Measurements from ENCODE around the gene KCNMA1. TPM values are rescaled to one million over a fixed set of nuclear protein-coding genes. Genes with fewer than 3 reads are reported as not detected.

The KCNMA1 gene
- total RNA-seq, 1 donor from 2014 or later, result 0.59 TPM

DNA sequence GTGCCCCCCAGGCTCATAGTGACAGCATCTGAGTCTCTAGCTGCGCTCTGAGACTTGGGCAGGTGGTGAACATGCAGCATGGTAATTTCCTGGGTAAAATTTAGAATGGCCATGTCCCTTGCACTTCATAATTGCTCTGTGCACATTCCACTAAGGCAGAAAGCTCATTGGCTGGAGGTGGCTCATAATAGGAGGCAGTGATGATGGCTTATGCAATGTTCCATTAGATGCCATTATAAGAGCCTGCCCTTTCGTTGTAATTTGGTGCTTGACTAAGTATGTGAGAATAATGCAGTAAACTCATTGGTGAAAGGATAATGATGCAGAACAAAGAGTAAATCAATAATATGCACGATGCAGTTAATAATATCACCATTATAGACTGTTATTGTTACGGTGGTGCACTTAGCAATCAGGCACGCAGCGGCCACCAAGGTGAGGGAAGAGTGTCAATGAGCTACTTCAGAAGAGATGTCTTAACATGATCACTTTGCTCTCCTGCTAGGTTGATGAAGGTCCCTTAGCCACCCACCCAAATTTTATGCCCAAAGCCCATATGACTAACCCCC is 545.9 kb downstream of the KCNMA1 start:
- DNase-seq (ENCODE audit: low read depth, low spot score), result no peak

DNA sequence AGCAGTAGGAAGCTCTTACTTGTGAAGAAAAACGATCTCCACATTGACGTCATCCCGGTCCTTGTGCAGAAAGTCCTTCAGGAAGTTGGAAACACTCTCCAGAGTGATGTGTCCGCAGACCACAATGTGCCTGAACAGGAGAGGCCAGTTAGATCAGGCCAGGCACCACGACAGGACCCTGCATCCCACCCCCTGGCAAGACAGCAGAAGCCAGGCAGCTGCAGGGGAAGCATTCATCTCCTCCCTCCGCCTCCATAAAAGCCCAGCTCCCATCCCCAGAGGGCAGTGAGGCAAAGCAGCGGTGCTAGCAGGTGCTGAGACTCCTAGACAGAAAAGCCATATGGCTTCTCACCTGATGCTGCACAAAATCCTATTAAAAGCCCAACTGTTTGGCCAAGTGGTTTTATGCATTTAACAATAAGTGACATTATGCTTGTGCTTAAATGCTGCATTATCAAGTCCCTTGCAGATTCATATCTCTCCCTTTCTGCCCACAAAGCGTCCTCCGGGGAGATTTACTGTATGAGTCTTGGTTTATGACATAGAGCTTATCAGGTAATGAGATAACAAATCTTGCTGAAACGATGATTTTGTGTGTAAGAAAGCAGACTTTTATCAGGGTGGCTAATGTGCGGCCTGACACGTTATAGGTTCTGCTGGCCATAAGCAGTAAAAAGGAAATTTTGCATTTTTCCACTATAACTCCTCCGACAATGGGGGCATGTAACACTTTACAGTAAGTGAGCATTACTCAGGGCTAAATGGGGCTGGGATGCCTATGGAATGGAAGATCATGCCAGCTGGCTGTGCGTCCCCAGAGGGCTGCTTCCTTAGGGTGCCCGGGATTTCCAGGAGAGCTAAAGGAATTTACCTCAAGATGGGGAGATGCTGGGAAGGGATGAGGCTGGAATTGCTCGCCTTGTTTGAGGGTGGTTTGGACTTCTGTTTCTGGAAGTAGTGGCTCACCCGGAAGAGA is 546.9 kb downstream of the KCNMA1 start:
- DNase-seq (ENCODE audit: low read depth, low spot score), result no peak

DNA sequence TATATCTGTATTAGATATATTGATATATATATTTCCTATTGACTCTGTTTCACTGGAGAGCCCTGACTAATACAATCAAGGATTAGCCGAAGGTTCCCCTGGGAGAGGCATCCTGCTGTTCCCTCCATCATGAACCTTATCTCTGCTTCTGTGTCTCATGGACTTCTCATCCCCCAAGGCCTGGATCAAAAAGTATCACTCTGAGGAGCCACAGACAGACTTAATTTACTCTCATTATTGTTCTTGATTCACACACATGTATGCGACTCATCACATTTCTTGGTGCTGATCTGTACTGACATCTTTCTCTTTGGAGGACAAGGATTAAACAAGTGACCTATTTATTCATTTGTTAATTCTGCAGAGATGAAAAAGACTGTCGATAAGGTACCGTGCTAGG is 550.2 kb downstream of the KCNMA1 start:
- no peak for DNase-seq (ENCODE audit: low read depth, low spot score)

DNA sequence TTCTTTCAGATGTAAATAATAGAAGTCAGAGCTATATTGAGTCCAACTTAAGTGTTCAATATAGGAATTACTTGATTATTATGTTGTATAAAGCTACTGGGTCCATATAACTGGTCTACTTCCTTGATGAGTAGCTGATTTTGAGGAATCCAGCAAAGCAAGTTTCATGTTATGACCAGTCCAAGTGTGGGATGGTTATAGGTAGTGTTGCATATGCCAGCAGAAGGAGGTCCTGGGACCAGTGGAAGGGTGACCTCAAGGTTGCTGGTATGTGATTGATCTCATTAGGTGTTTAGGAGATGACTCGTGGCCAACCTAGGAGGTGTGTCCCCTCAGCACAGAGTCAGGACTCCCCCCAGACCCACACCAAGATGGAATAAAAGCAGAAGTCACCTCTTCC is 551.5 kb downstream of the KCNMA1 start:
- no peak for DNase-seq (ENCODE audit: low read depth, low spot score)

DNA sequence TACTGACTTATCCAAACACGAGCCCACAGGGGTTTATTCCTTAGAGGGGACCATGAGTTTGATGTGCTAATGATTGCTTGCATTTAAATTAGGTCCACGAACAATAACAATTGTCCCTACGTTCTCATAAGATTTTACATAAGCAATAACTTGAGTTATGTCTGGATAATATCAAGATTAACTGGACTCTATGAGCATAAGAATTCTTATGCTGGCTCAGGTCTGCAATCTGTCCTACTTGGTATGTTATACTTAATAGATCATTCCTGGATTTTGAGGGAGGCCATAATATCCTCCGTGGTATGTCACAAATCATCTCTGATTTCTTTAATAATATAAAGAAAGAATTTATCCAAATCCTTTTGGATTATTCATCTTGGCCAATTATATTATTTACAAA is 552.3 kb downstream of the KCNMA1 start:
- DNase-seq (ENCODE audit: low read depth, low spot score), result no peak

DNA sequence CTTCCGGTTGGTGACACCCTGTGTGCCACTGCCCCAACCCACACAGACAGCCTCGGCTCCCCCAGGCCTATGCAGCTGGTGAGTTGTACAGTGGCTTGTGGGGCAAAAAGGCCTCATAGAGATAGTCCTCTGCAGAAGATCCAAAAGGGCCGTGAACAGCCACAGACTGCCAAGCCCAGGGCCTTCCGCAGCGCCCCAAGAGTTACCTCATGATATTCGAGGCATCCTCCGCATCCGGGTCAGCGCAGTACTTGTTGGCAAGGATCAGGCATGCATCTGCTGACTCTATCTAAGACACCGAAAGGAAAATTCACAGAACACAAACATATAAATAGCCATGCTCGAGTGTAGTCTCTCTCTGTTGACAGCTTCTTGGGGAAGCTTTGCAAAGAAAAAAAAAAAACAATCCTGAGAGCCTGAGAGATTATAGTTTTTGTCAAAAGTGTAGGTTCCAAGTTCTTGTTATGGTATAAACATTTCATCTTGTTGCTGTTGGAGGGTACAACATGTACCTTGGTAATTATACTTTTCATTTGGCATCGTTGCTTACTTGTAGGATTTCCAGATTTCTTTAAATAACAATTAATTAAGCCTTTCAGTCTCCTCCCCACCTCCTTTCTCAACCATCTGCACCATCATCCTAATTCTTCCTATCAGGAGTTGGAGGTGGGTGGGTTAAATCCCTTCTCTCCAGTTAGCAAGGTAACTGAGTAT is 553.0 kb downstream of the KCNMA1 start:
- DNase-seq (ENCODE audit: low read depth, low spot score), result no peak

DNA sequence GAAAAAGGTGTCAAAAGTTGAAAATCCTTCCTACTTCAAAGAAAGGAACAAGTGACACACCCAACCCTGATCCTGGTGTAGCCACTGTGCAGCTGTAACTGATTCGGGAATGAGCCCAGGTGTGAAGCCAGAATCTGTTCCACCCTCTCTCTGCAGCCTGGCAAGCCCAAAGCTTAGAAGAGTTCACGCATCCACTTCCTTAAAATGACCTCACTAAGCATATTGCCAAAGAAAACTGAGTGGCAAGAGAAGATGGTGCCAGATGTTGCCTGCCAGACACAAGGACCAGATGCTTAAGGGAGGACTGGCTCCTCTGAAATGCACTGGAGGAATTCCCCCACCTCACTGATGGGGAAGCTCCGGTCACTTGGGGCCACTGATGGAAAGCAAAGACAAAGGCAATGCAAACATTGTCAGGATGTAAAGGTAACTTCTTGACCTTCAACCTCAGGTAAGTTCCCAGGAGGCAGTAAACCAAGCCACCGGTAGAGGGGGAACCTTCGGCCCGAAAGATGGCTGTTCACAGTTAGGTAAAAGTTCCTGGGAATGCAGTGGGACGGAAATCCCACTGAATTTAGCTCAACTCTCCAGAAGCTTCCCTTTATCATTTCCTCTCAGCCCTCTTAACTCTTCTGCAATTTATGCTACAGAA is 554.9 kb downstream of the KCNMA1 start:
- DNase-seq (ENCODE audit: low read depth, low spot score), result no peak

DNA sequence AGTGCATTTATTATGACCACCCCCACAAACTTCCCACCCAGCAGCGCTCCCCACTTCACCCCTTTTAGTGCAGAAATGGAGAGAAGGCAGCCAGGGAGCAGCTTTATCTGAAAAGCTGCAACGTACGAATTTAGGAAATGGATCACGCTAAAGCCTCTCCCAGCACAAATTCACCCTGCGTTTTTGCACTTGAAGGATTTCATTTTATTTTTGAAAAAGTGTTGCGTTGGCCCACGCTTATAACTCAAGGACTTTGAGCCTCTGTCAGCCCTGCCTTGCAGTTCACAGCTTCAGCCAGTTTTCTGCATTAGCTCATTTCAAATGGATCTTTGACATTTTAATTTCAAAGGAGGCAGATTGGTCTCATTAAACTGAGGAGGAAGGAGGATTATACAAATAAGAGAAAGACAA is 556.1 kb downstream of the KCNMA1 start:
- DNase-seq (ENCODE audit: low read depth, low spot score), result no peak

DNA sequence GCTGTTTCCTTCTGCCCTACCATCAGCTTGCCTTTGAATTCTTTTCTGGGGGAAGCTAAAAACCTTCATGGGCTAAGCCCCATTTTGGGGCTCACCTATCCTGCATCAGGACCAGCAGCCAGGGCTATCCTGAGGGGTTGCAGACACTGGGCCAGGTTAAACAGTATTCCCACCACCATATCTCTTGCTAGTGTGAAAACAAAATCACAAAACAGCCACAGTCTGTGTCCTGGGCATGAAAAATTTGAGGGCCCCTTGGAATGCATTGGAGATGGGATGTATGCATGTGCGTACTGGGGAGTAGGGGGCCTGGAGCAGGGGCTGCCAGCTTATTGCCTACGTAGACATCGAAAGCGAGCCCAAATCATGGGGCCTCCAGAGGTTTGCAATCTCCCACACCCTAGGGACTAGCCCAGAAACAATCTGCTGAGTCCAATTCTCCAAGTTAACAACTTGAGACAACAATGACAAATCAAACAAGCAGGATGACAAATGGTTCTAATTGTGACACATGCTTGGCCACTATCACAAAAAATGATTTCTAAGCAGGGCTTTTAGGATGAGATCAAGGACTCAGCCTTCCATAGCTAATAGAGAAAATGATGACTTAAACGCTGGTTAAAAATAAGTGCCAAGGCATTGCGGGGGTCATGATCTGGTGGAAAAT is 557.1 kb downstream of the KCNMA1 start:
- DNase-seq (ENCODE audit: low read depth, low spot score), result no peak

DNA sequence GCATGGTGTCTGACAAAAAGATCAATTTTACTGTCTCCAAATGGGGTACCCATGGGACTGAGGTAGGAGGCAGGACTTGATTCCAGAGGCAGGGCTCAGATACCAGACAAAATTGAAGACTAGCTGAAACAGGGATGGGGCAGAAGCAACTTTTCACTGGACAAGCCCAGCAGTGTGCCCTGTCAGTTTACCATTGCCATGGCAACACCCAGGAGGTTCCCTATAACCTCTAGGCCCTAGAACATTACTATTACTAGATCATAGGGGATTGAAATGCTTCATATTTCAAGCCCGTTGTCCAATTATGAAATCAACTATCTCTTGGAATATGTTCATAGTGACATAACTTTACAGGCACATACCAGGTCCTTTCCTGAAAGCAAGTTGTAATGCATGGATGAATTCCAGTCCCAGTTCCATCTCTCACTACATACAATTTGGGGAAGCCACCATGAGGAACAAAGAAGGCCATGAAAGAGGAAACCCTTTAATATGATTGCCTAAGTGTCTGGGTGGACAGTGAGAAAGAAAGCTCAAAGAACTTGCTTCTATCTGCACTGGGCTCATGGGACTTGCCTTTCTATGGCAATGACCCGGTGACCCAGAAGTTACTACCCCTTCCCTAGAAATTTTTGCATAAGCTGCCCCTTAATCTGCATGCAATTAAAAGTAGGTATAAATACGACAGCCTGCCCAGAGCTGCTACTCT is 557.9 kb downstream of the KCNMA1 start:
- no peak for DNase-seq (ENCODE audit: low read depth, low spot score)

DNA sequence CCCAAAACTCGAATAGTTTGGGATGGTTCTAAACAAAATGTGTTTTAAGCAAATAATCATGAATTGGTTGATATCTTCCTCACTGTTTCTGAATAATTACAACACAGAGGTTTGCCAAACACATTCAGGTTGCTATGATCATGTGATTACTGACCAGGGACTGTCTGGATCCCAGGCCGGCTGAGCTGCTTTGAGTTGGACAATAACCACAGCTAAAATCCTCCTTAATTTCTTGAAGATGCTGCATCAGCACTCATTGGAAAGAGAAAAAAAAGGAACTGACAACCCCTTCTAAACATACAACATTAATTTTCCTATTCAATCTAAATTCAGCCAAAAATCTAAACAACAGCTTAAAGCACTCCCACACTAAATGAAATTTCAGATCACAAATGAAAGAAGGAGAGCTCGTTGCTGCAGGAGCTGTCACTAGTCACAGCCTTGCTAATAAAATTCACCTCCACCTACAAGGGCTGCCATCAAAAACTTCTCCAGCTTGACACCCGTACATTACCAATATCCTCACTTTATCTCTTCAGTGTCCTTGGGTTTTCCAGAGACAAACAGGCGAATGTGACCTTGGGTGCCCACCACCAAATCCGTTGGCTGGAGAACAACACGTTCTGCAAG is 560.2 kb downstream of the KCNMA1 start:
- no peak for DNase-seq (ENCODE audit: low read depth, low spot score)

DNA sequence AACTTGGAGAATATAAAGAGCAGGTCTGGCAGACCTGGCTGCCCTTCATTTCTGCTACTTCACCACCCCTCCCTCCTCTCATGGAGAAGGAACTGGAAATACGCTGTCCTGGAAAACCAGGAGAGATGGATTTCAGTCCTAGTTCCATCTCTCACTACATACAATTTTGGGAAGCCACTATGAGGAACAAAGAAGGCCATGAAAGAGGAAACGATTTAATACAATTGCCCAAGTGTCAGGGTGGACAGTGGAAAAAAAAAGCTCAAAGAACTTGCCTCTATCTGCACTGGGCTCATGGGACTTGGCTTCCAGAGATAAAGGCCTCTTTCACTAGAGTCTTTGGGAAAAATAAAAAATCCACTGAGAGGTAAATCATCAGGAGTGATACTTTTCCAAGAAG is 561.7 kb downstream of the KCNMA1 start:
- DNase-seq (ENCODE audit: low read depth, low spot score), result no peak

DNA sequence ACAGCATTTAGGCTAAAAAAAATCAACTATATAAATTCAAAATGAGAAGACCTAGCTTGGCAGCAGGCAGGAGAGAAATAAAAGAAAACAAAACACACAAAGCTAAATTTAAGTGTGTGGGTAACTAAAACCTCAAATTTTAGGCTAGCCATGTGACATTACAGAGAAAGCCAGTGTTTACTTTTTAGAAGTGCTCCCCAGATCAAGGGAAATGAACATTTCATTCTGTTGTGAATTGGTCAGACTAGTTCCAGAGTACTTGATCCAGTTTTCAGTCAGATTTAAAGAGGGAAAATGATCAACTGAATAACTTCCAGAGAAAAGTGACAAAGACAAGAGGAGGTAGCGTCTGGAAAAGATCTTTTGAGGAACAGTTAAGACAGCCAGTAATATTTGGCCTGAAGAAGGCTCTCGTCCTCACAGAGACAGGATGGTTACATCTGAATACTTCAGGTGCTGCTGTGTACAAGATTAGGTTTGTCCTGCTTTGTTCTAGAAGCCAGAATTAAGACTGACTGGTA is 563.4 kb downstream of the KCNMA1 start:
- DNase-seq (ENCODE audit: low read depth, low spot score), result no peak

DNA sequence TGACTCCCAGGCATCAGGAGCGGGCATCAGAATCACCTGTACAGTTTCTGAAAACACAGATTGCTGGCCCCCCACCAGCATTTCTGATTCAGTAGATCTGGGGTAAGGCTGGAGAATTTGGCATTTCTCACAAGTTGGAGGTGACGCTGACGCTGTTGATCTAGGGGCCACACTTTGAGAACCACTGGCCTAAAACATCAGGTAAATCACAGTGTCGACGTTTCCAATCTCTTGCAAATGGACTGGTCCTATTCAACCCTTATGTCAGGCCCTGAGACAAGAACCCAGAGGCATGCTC is 564.0 kb downstream of the KCNMA1 start:
- DNase-seq (ENCODE audit: low read depth, low spot score), result no peak

DNA sequence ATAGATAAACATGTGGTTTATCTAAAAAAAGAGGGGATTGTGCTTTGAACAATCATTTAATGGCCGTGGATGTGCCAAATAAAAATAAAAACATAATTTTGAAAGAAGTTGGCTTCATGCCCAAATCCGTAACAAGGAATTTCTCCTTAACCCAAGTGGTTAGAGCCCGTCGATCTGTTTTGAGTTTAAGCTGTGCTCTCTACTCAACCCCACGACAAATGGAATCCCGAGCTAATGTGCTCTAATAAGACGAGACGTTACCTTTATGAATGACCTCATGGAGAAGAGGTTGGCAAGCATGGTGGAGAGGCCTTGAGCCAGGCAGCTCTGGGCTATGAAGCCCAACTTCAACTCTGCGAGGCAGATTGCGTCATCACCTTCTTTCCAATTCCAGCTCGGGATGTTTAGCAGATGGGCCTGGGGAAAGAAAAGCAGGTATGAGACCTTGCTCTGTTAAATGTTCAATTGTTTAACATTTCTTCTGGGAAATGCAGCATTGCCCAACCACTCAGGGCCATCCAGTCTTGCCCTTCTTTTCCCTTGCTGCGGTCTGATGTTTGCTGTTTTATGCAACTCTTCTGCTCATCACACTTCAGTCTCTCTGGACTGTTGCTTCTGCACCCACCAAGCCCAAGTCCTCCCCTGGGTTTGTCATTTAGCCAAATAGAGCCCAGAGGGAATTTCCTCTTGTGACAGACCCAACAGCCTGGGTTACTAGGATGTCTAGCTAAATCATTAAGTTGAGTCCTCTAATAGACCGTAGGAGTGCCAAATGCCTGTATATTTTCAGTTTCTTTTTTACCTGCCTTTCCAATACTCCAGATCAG is 564.6 kb downstream of the KCNMA1 start:
- DNase-seq (ENCODE audit: low read depth, low spot score), result no peak

DNA sequence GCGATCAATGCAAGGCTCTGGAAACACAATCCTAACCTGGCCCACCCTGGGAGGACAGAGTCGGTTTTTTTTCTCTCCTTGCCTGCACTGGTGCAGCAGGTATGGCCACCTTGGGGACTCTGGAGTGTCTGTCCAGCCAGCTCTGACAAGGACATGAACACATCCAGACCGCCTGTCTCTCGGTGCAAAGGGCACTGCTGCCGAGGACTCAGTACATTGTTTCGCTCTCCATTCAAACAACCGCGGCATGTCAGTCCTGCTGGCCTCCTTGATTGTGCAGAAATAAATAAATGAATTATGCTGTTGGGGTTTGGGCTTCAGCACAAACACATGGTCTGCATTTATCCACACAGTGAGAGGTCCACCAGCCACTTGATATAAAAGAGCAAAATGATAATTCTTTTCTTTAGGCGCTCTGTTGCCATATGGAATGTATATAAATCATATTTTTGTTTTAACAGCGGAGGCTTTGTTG is 565.2 kb downstream of the KCNMA1 start:
- DNase-seq (ENCODE audit: low read depth, low spot score), result no peak

DNA sequence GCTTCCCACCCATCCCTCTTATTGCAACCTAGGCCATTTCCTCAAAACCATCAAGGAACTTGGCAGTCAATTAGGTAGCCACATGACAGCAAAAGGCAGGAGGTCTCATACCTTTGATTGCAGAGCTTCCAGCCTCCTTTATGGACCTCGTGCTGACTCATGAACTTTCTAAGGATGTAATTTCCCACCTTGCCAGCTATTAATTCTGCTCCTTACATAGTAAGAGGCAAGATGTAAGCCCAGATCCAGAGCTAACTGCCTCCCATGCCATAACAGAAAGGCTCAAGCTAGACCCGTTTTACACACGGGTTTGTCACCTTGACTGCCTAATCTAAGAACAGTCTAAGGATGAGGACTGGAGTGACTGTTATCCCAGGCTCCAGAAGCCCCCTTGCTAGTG is 565.7 kb downstream of the KCNMA1 start:
- no peak for DNase-seq (ENCODE audit: low read depth, low spot score)

DNA sequence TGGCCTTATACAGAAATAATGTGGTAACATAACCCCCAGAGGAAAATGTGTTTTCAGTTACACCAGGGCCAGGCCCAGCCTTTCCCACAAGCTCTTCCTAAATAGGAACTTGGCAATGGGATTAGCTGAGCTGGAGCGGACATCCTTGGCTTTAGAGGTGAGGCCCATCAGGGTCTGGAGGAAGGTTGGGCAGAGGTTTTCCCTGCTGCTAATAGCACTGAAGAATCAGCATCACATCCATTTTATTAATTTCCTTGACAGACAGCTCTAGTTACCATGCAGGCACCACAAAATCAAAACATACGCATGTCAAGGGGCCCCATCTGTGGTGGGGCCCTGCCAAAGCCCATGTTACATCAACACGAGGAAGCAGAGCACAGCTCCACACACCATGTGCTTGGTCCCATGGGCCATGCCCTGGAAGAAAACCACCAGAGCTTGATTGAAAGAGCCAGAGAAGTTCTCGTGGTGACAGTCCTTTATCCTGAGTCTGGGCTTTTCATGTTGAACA is 566.6 kb downstream of the KCNMA1 start:
- DNase-seq (ENCODE audit: low read depth, low spot score), result no peak

DNA sequence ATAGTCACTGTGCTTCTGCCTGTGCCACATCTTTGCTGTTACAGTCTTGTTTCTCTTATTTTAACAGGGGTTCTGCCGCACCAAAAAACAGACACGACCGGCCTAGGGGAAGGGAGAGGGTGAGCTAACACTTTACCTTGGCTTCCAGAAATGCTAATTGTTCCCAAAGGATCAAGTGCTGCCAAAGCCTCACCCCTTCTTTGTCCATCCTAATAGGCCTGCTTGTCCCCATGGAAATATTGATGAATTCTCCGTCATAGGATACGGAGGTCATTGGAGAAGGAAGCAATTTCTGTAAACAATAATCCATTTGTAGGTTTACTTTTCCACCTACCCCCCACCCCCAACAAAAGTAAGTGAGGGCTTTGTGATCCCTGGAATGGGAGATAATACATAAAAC is 567.3 kb downstream of the KCNMA1 start:
- DNase-seq (ENCODE audit: low read depth, low spot score), result no peak
